GM12878 (cell line): ENCODE data around the gene ZNF69.
"Not testable (repeated sequence)": the region's sequence is repeated elsewhere in the genome, so short reads cannot be mapped to it uniquely, and the experiment has no call there.

Experiments
- BMI1 ChIP-seq: fragments of 450-650 bp; IDR thresholded peaks from 2 replicates; pipeline ENCODE4 v1.6.1; 2016; ENCODE audit warnings: mild to moderate bottlenecking, moderate library complexity, borderline replicate concordance
- EZH2 ChIP-seq: IDR thresholded peaks from 2 replicates; pipeline ENCODE4 v1.6.1; 2012; ENCODE audit warnings: low read depth, mild to moderate bottlenecking, control low read depth, inconsistent platforms, low read length, borderline replicate concordance; ENCODE audit not compliant: control insufficient read depth
- JUNB ChIP-seq: IDR thresholded peaks from 2 replicates; pipeline ENCODE4 v1.6.1; 2016; ENCODE audit warnings: antibody characterized with exemption, mild to moderate bottlenecking
- JUND ChIP-seq: IDR thresholded peaks from 2 replicates; pipeline ENCODE4 v1.6.1; 2012; ENCODE audit warnings: low read depth, mild to moderate bottlenecking, low read length, improper control_type of control experiment, moderate library complexity
- NBN ChIP-seq: fragments of 450-650 bp; IDR thresholded peaks from 2 replicates; pipeline ENCODE4 v1.6.1; 2016
- POLR2A ChIP-seq: IDR thresholded peaks from 2 replicates; pipeline ENCODE4 v1.6.1; 2011; ENCODE audit warnings: low read depth, mild to moderate bottlenecking, low read length
- POLR2AphosphoS2 ChIP-seq: IDR thresholded peaks from 2 replicates; pipeline ENCODE4 v1.6.1; 2011; ENCODE audit warnings: low read depth, mild to moderate bottlenecking, low read length, improper control_type of control experiment, moderate library complexity
- RCOR1 ChIP-seq: conservative IDR thresholded peaks from 2 replicates; pipeline ENCODE4 v1.6.1; 2012; ENCODE audit warnings: low read depth, low read length, improper control_type of control experiment
- RFX5 ChIP-seq: IDR thresholded peaks from 2 replicates; pipeline ENCODE4 v1.6.1; 2011; ENCODE audit warnings: low read depth, low read length, improper control_type of control experiment
- SMC3 ChIP-seq: IDR thresholded peaks from 2 replicates; pipeline ENCODE4 v1.6.1; 2011; ENCODE audit warnings: low read length, improper control_type of control experiment, borderline replicate concordance
- STAT1 ChIP-seq: fragments of 450-650 bp; conservative IDR thresholded peaks from 2 replicates; pipeline ENCODE4 v1.6.1; 2014; ENCODE audit warnings: antibody characterized with exemption, mild to moderate bottlenecking
- YBX1 ChIP-seq: fragments of 450-650 bp; IDR thresholded peaks from 2 replicates; pipeline ENCODE4 v1.6.1; 2016; ENCODE audit warnings: antibody characterized with exemption
- TF ChIP-seq, protein P1 (sequence below), 3 experiments: IDR thresholded peaks in 2 of 3; conservative IDR thresholded peaks in 1 of 3; 2 replicates each; pipeline ENCODE4 v1.5.1; 2011; ENCODE audit warnings: low read depth in 3 of 3, low read length in 3 of 3, mild to moderate bottlenecking in 3 of 3, control low read depth in 2 of 3, moderate library complexity in 2 of 3, inconsistent platforms in 1 of 3, mixed read lengths in 1 of 3; ENCODE audit not compliant: control insufficient read depth in 2 of 3, insufficient read depth in 1 of 3; ENCODE audit errors: extremely low read depth in 1 of 3

DNA sequence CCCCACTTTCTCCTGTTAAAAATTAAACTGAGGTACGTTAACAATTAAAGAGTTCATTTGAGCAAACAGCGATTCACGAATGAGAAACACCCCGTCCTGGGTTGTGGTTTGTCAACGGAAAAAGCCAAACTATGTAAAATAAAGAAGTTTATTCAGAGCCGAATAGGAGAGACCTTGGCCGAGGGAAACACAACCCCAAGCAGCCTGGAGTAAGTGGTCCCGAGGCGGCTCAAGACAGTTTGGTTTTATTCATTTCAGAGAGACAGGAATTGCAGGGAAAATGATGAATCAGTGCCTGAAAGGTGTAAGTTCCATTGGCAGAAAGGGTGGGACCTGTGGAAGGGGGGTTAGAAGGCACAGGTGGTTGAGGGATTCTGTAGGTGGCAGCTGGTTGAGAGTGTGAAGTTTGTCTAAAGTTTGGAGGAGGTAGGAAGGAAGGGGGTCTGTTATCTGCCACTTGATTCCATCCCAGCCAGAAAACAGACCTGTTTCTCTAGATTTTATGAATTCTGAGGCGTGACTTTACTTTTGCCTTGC lies 38.1 kb downstream of the ZNF69 start:
- not testable (repeated sequence) for TF ChIP-seq POLR2A, POLR2AphosphoS2, JUNB, YBX1, EZH2, RFX5, JUND, RCOR1, STAT1, BMI1, SMC3
- TF ChIP-seq, protein P1, sequence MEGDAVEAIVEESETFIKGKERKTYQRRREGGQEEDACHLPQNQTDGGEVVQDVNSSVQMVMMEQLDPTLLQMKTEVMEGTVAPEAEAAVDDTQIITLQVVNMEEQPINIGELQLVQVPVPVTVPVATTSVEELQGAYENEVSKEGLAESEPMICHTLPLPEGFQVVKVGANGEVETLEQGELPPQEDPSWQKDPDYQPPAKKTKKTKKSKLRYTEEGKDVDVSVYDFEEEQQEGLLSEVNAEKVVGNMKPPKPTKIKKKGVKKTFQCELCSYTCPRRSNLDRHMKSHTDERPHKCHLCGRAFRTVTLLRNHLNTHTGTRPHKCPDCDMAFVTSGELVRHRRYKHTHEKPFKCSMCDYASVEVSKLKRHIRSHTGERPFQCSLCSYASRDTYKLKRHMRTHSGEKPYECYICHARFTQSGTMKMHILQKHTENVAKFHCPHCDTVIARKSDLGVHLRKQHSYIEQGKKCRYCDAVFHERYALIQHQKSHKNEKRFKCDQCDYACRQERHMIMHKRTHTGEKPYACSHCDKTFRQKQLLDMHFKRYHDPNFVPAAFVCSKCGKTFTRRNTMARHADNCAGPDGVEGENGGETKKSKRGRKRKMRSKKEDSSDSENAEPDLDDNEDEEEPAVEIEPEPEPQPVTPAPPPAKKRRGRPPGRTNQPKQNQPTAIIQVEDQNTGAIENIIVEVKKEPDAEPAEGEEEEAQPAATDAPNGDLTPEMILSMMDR (IDR thresholded peaks at IDR 0.05 in 2 of 3, conservative IDR thresholded peaks at IDR 0.05 in 1 of 3; ENCODE audit: control insufficient read depth in 2 of 3, extremely low read depth in 1 of 3, insufficient read depth in 1 of 3, low read depth in 3 of 3, low read length in 3 of 3) = not testable (repeated sequence)
- TF ChIP-seq NBN = 0 out of 2 replicates have a peak, but pooled peaks have one; percentile 9
